Pulmonary artery endothelial cell (primary cell): ENCODE data around the gene MRPS22. TPM values are rescaled to one million over a fixed set of nuclear protein-coding genes. Genes with fewer than 3 reads are reported as not detected.
"Not testable (repeated sequence)": the region's sequence is repeated elsewhere in the genome, so short reads cannot be mapped to it uniquely, and the experiment has no call there.

Experiments used
- DNase-seq: peaks from one replicate; pipeline ENCODE4 v3.0.0-alpha.2; 2011; ENCODE audit warnings: low read depth, low spot score
- total RNA-seq: library from RNA; depleted of rRNA; stranded (reverse); fragments of >200 nt; gene quantifications from 2 replicates; pipeline ENCODE4 v1.2.3, GENCODE V29; 2014

Gene MRPS22
- total RNA-seq, 1 donor from 2014 or later: 70.3 TPM

DNA sequence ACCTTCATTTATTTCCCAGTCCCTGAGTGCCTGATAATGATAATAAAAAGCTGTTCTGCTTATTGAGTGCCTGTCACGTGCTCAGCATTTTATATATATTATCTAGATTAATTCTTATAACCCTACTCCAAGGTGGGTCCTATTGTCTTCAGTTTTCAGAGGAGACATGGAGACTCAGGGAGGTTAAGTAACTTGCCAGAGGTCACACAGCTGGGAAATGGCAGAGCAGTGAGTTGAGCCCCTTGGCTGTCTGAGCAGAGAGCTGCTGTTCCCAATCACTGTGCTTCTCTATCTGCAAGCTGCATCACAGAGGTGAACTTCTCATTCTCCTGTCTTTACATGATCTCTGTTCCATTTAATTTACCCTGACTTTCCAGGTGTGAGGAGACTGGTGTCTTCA is 32.3 kb upstream of the MRPS22 start:
- DNase-seq: no peak

DNA sequence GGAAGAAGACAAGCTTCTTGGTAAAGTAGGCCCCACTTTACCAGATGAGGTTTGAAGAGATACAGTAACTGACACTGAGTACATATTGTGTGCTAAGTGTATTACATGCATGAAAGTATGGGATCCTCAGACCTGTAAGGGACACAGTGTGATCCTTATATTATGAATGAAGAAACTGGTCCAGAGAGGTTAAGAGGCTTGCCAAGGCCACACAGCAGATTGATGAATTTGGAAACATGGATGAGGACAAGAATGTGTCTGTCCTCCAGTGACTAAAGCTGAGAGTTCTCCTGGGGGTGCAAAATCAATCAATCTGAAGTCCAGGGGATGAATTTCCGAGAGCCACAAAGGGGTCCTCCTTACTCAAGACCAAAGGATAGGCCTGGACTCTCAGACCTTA is 31.4 kb upstream of the MRPS22 start:
- no peak for DNase-seq

DNA sequence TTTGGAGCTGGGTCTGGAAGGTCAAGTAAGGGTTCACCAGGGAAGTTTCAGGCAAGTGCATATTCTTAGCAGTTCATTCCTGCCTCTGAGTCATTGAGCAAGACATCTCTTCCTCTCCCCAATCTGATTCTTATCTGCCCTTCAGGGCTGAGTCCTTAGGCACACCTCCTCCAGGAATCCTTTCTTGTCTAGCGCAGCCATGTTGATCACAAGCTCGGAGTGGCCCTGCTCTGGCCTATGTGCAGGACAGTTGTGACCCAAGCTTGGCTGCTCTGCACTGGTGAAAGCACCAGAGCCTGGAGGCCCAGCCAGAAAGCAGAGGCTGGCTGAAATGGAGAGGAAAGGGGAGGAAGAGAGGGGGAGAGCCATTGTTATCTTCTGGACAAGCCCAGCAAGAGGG is 30.9 kb upstream of the MRPS22 start:
- DNase-seq: no peak

DNA sequence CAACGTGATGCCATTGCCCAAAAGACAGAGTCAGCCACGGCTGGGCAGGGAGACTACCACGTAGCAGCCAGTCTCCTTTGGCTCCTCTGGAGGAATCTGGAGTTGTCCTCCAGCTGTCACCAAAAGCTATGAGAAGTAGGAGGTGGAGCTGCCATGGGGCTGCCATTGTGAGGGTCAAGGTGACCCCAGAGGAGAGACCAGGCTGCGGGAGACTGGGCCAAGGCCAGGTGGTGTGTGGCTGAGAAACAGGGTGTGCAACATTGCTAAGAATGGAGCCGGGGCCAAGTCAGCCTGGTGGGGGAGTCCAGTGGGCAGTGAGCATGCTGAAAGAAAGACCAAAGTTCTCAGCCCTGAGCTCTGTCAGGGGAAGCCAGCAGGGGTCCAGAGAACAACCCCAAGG is 29.9 kb upstream of the MRPS22 start:
- DNase-seq: no peak

DNA sequence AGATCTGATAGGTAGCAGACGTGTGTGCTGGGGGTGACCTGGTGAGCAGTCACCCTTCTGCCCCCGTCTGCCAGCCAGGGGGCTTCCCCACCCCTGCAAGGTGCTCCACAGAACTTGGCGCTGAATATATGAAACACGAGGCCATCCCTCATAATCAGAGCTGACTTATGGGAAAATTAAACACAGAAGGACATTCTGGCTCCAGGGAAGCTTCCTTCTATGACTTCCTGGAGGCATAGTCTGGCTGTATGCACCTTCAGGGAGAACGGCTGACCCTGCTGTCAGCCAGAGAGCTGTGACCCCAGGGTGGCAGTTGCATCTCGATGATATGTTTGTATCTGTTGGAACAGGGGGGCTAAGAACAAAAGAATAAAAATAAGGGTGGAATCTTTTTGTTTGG is 26.6 kb upstream of the MRPS22 start:
- DNase-seq: no peak

DNA sequence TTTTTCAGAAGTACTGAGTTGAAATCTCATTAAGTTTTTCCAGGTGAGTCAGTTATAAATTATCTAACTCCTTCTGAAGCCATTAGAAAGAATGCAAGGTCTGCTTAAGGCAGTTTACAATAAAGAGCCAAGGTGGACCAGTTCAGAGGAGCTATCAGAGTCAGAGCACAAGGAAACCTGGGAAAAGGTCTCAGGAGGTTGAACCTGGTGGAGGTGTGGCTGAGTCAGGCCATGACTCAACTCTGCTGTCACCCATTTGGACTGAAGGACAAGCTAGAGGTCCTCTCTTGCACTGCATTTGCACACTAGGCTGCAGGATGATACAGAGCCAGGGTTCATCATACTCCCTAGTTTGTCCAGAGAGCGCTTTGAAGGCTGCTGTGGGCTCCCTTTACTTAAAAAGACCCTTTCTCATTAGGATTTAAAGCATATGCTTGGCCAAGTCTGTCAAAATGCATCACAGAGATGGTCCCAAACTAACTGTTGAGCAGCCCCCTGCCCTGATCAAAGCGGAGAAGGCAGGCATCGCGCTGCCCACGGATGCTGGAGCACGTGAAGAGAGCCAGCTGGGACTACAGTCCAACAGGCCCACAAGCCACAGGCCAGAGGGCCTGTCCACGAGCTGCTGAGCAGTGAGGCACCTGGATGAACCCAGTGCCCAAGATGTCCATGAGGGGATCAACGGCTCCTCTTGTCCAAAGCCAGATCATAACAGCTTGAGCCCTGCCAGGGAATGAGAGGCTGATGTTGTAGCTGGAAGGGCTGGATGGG is 26.0 kb upstream of the MRPS22 start:
- no peak for DNase-seq

DNA sequence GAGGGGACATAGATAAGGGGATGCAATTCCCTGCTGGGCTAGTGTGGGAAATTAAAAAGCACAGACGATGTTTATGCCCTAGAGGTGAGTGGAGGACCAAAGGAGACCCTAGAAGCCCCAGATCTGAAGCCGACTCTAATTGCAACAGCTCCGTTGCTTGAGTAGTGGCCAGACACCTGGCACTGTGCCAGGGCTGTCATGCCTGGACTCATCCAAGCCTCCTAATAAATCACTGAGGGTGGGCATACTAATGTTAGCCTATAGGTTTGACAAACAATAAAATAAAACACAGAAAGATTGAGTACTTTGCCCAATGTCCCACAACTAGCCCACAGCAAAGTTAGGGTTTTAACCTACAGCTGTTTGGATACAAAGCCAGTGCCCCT is 25.4 kb upstream of the MRPS22 start:
- DNase-seq: no peak

DNA sequence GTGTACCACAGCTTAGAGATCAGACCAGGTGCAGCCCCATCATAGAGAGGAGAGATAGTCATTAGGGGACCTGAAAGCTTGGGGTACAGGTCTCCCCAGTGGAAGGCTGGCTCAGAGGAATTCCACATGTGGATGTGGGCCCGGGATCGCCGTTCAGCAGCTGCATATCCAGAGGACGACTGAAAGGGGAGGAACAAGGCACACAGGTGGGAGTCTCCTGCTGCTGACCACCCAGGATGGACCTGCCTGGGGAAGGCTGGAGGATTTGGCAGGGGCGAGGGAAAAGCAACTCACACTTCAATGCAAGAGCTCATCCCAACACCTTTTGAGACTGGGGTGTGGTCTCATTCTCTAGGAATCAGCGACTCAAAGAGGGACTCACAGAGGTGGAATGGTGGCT is 25.0 kb upstream of the MRPS22 start:
- no peak for DNase-seq

DNA sequence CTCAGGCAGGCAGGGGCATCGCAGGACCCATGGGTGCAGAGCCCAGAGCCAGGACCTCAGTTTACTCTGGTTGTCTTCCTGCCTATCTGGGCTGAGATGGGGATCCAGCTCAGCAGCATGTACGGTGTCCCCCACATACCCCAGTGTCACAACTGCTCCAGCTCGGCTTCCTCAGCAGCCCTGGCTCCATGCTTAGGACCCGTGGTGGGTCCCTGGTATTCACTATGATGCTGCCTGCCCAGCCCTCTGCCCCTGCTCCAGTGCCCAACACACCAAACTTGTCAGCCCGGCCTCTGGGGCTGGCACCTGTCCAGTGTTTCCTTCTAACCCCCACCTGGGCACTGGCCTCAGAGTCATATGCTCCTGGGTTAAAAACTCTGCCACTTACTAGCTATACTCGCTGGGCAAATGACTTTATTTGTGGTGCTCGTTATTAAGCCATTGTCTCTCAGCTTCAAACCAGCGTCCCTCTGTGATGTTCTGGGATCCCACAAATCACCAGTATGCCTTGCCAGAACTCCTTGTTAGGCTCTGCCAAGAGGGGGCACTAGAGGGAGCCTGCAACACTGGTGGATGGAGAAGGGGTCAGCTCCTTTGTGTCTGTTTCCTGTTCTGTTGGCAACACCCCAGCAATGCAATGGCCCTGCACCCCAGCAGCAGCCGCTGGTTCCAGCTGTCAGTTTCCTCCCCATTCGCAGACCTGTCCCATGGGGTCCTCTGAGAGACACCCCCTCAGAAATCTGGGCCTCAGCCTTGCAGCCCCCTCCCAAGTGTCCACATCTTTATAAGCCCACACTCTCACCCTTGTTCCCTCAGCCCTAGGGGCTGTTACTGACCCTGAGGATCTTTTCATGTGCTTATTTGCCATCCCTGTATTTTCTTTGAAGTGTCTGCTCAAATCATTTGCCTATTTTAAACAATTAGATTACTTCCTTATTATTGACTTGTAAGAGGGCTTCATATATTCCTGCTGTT is 24.1 kb upstream of the MRPS22 start:
- no peak for DNase-seq

DNA sequence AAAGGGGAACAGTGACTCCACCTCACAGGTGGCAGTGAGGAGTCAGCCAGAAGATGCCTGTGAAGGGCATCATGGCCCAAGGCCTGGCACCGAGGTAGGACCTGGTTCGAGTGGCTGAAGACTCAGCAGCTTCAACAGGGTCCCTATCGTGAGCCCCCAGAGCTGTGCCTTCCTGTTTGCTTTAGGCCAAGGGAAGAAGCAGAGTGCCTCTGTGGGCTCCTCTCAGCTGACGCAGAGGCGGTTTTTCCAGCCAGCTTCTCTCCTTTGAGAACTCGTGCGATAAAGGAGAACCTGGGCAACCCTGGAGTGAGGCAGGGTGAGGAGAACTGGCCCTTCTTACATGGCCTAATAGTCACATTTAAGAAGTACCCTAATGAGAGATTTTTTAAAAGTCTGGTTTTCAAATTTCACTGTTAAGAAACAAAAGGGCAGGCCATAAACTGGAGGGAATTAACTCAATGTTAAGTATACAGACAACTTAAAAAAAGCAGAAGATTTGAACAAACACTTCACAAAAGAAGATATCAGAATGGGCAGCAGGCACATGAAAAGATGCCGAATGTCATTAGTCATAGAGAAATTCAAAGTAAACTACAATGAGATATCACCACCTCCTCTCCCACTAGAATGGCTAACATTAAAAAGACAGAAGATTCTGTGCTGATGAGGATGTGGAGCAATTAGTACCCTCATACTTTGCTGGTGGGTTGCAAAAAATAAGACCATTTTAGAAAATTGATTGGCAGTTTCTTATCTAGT is 23.1 kb upstream of the MRPS22 start:
- DNase-seq: no peak

DNA sequence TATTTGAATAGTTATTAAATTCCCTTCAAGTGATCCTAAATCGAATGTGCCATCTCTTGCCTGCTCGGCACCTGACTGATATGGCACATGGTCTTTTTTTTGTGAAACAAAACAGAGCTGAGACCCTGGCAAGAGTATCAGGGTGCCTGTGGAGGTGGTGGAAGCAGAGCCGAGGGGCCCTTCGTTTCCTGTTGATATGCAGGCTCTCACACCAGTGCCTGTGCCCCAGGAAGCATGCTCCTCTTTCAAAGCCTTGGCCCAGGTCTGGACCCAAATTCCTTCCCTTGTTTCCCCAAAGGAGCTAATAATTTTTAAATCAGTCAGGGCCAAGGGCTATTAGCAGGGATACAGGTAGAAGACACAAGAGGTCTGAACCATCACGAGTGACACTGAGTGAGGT is 21.5 kb upstream of the MRPS22 start:
- DNase-seq: no peak

DNA sequence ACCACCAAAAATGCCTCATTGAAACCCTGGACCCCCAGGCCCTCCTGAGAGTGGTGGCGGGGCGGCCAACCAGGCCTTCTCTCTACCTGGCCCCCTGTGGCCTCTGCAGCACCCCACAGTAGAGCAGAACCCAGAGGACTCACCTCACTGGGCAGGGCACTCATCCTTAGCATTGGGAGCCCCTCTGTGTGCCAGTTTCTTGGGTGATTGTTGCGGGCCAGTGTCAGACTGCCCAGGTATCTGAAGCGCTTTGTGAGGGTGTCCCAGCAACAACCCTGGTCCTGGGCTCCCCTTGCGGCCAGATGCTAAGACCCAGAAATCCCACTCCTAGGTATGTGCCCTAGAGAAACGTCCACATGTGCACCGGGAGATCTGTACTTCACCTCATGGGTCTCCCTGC is 20.7 kb upstream of the MRPS22 start:
- no peak for DNase-seq

DNA sequence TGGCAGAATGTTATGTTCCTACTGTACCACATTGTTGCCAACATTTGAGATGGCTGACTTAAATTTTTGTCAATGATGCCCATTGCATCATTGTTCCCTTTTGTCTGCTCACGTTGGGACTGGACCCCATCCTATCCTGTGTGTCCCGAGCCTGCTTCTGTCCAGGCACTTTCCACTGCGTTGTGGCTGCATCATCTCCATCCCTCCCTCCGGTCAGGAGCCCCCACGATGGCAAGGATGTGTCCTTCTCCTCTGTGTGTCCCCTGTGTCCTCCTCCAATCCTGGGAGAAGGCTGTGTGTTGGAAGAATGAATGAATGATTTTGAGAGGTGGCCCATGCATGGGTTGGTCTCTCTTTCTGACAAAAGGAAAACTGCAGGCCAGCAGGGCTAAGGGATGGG is 19.4 kb upstream of the MRPS22 start:
- no peak for DNase-seq

DNA sequence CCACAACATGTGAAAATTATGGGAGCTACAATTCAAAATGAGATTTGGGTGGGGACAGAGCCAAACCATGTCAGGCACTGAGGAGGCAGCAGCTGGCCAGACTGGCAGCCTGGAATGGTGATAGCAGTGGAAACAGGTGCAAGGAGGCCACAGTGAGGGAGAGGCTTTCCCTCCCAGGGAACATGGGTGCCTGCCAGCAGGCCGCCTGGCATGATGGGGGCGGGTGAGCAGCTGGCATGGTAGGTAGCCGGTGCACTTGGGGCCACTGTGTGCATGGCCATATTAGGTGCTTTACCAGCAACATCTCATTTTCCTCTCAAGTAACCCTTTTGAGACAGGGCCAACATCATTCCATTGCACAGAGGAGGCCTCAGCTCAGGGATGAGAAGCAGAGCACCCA is 18.3 kb upstream of the MRPS22 start:
- no peak for DNase-seq

DNA sequence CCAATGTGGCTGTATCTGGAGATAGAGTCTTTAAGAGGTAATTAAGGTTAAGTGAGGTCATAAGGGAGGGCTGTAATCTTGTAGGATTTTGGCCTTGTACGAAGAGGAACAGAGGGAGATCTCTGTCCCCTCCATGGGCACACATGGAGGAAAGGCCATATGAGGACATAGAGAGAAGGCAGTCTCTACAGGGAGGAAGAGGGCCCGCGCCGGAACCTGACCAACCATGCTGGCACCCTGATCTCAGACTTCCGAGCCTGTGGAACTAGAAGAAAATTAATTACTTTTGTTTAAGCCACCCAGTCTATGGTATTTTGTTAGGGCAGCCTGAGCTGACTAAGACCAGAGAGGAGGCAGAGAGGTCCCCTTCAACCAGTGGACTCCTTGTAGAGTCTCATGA is 17.7 kb upstream of the MRPS22 start:
- DNase-seq: no peak

DNA sequence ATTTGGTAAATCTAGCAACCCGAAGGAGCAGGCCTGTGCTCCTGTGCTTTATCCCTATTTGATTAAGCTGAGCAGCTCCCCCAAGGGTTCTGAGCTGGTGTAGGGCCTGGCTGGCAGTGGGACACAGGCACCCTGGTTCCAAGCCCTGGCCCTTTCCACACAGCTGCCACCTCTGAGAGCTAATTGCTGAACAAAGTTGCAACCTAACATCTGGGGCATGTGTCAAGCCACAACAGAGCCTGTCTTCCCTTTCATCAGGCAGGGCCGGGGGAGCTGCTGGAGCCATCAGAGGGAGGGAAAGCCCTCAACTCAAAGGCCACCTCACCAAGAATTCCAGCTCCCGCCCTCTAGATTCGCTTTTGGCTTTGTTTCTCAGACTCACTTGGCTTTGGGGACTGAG is 17.1 kb upstream of the MRPS22 start:
- DNase-seq: no peak

DNA sequence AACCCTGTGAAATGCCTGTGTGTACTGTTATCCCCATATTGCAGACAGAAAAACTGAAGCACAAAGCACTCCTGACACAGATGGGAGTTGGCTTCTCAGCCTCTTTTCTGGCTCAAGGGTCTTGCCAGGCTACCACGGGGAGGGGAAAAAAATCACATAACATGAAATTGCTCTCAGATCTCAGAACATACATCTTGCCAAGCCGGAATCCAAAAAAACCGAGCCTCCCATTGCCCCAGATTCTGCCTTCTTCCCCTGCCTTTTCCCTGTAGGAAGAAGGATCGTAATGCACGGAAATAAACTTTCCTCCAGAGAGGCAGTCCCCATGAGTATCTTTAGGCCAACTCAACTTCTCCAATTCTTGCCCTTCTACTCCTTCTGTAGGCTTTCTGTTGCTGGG is 16.6 kb upstream of the MRPS22 start:
- no peak for DNase-seq

DNA sequence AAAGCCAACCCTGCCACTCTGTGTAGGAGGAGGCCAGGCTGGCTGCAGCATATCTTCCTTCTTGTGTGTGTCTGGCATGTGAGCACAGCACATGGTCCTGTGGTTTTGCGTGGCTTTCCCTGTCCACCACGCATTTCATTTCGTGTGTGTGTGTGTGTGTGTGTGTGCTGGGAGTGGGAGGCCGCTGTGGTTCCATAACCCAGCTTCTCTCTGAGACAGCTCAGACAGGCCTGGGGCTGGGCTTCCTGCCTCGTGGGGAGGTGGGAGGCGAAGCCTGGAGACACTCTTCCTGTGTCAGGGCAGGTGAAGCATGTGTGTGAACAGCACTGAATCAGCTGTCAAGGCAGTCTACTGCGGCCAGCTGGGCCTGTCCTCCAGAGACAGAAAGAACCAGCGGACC is 16.0 kb upstream of the MRPS22 start:
- no peak for DNase-seq

DNA sequence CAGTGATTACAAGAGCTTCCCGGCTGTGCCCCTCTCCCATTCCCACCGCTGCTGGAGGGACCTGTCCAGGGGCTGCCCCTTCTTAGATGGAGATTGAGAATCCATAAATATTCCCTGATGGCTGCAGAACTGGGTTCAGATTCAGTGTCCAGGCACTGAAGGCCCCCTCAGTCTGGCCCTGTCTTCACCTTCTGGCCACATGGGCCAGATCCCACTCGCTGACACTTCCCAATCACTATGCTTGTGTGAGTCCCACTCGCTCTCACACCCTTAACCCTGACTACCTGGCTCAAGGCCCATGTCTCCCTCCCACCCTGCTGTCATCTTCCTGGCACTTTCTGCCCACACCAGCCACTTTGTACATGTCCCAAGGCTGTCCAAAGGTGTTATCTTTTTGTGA is 15.5 kb upstream of the MRPS22 start:
- no peak for DNase-seq

DNA sequence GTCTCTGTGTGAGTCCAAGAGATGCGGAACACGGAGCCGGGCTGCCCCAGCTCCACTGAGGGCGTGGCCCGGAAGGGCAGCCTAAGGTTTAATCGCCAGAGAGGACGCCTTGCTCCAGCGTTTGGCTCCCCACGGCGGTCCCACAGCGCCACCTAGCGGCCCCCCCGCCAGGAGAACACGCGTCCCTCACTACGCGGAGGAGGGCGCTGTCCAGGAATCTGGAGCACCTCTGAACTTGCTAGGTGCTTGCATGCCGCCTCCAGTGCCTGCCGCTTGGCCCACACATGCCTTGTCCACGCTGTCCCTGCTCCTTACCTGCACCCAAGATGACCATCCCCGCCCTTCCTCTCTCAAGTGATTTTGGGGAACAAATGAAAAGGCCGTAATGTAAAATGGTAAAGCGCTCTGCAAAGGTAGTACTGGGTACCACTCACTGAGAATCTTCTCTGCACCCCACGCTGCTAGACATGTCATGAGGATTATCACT is 14.4 kb upstream of the MRPS22 start:
- no peak for DNase-seq

DNA sequence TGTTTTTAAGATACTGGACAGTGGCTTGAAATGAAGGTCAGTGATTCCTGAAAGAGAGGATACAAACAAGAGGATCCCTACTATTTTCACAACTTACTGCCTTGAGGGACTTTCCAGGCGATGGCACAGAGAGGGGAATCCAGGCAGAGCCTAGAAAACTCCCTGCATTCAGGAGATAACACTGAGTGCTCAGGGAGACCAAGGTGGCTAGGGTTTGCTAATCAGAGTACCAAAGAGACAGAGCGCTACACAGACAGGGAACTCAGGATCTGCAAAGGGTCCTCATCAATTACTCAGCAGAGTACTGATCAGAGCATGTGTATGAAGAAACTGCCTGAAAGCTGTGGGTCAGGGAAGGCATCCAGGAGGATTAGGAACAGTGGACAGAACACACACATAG is 11.7 kb upstream of the MRPS22 start:
- DNase-seq: no peak

DNA sequence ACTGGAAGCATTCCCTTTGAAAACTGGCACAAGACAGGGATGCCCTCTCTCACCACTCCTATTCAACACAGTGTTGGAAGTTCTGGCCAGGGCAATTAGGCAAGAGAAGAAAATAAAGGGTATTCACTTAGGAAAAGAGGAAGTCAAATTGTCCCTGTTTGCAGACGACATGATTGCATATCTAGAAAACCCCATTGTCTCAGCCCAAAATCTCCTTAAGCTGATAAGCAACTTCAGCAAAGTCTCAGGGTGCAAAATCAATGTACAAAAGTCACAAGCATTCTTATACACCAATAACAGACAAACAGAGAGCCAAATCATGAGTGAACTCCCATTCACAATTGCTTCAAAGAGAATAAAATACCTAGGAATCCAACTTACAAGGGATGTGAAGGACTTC is 9.1 kb upstream of the MRPS22 start:
- not testable (repeated sequence) for DNase-seq
